ENCODE measurements around the gene CCDC122. TPM values are rescaled to one million over a fixed set of nuclear protein-coding genes. Genes with fewer than 3 reads are reported as not detected.

CCDC122 gene
- total RNA-seq, 2 experiments from 2014 or later, result 0.52 to 0.64 TPM

DNA sequence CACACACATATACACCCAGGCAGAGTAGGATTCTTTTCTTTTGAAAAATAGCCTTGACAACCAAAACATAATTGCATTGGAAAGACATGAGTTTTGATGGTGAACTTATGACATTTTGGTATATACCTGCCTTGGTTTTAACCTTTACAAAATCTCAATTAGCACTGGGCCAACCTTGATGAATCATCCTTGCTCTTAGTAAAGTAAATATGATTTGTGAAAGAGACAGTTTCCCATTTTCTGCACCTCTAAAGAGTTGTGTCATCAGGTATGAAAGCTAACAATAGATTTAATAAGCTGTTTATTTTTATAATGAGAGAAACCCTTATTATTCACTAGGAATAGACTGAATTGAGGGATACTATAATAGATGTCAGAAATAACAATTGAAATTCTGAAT is 77.0 kb downstream of the CCDC122 start:
- Histone ChIP-seq H3K4me1 (ENCODE audit: insufficient read depth, low read length) (no peaks in the 10 kb centered on the region), H3K27ac (ENCODE audit: low read depth in 1 of 2, low read length in 2 of 2) (no peak overlapping the region), H3K27me3 (ENCODE audit: control insufficient read depth in 1 of 2, insufficient read depth in 2 of 2, low read length in 2 of 2) (peaks cover 0 to 4% of the 10 kb centered on the region in 2 experiments), H3K9me3 (ENCODE audit: control insufficient read depth in 1 of 2, insufficient read depth in 1 of 2, low read length in 2 of 2) (no peaks in the 10 kb centered on the region), H3K36me3 (ENCODE audit: insufficient read depth, low read length) (no peaks in the 10 kb centered on the region), H3K4me3 (ENCODE audit: low read length) (no peak overlapping the region)
- Mint-ChIP-seq H3K4me3 (no peak overlapping the region), H3K27me3 (peaks cover 22% of the 10 kb centered on the region), H3K36me3 (ENCODE audit: low read depth) (no peaks in the 10 kb centered on the region), H3K27ac (no peak overlapping the region), H3K4me1 (ENCODE audit: low read depth) (no peaks in the 10 kb centered on the region), H3K9me3 (no peaks in the 10 kb centered on the region)
- ChIA-PET POLR2A (no interaction called here), CTCF (interaction anchor here (0.6 kb wide), 1 partner anchor 786 kb away, joined by 3 read pairs; no protein-coding TSS in a partner anchor)
- TF ChIP-seq, protein P1, sequence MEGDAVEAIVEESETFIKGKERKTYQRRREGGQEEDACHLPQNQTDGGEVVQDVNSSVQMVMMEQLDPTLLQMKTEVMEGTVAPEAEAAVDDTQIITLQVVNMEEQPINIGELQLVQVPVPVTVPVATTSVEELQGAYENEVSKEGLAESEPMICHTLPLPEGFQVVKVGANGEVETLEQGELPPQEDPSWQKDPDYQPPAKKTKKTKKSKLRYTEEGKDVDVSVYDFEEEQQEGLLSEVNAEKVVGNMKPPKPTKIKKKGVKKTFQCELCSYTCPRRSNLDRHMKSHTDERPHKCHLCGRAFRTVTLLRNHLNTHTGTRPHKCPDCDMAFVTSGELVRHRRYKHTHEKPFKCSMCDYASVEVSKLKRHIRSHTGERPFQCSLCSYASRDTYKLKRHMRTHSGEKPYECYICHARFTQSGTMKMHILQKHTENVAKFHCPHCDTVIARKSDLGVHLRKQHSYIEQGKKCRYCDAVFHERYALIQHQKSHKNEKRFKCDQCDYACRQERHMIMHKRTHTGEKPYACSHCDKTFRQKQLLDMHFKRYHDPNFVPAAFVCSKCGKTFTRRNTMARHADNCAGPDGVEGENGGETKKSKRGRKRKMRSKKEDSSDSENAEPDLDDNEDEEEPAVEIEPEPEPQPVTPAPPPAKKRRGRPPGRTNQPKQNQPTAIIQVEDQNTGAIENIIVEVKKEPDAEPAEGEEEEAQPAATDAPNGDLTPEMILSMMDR (IDR thresholded peaks at IDR 0.05), result no peak
- no peak for DNase-seq
- intact Hi-C loops (cut with DNase I, micrococcal nuclease), result loop anchor here in 1 of 2 experiments (2.0 to 10.0 kb wide), 2 partner anchors 716 to 1468 kb away; no protein-coding TSS in a partner anchor
- ATAC-seq (ENCODE audit: poor library complexity), result no peak

DNA sequence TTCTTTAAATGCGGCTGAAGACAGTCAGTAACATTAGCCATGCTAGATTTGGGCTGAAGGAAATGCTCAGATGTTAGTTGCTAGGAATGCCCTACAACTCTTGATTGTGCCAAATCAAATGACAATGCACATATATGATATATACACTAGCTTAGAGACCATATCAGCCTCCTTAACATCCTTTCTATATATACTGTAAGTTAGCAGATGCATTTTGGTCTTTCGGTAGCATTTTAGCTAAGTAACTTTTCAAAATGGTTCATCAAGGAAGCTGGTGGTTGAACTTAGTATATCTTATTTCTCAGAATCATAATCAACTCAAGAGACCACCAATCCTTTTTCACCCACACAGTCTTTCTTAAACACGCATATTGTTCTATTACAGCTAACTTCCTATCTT is 78.7 kb downstream of the CCDC122 start:
- intact Hi-C loops (cut with DNase I, micrococcal nuclease), result loop anchor here in 1 of 2 experiments (10.0 kb wide), 1 partner anchor 1466 kb away; no protein-coding TSS in a partner anchor
- peaks cover 23% of the 10 kb centered on the region for H3K27me3 Mint-ChIP-seq
- ATAC-seq (ENCODE audit: poor library complexity), result no peak
- no peak overlapping the region for H3K27ac Mint-ChIP-seq
- no peaks in the 10 kb centered on the region for H3K36me3 Mint-ChIP-seq (ENCODE audit: low read depth)
- POLR2A ChIA-PET, result no interaction called here
- no peaks in the 10 kb centered on the region for H3K4me1 ChIP-seq (ENCODE audit: insufficient read depth, low read length)
- no peaks in the 10 kb centered on the region for H3K9me3 ChIP-seq (ENCODE audit: control insufficient read depth in 1 of 2, insufficient read depth in 1 of 2, low read length in 2 of 2)
- CTCF ChIA-PET, result no interaction called here
- no peak overlapping the region for H3K4me3 ChIP-seq (ENCODE audit: low read length)
- DNase-seq, result no peak
- H3K4me1 Mint-ChIP-seq (ENCODE audit: low read depth), result peaks cover 7% of the 10 kb centered on the region
- no peaks in the 10 kb centered on the region for H3K27me3 ChIP-seq (ENCODE audit: control insufficient read depth in 1 of 2, insufficient read depth in 2 of 2, low read length in 2 of 2)
- H3K27ac ChIP-seq (ENCODE audit: low read depth in 1 of 2, low read length in 2 of 2), result no peak overlapping the region
- H3K4me3 Mint-ChIP-seq, result no peak overlapping the region
- no peaks in the 10 kb centered on the region for H3K9me3 Mint-ChIP-seq
- TF ChIP-seq, protein P1 (IDR thresholded peaks at IDR 0.05), result no peak
- H3K36me3 ChIP-seq (ENCODE audit: insufficient read depth, low read length), result no peaks in the 10 kb centered on the region

DNA sequence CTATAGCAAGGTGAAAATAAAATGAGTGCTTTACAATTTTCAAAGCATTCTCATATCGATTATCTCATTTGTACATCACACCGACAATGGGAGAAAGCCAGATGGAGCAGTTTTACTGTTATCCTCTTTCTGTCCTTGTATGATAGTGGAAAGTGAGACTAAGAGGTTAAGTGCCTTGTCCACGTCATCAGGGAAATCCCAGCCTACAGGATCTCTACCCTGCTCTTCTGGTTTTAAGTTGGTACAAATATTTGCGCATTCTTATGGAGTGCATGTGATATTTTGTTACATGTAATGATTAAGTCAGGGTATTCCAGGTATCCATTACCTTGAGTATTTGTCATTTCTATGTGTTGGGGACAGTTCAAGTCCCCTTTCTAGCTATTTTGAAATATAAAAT is 80.3 kb downstream of the CCDC122 start:
- DNase-seq (no peak), ATAC-seq (ENCODE audit: poor library complexity) (no peak)
- no peak overlapping the region for H3K27ac Mint-ChIP-seq
- CTCF ChIA-PET, result no interaction called here
- Histone ChIP-seq H3K27ac (ENCODE audit: low read depth in 1 of 2, low read length in 2 of 2) (no peak overlapping the region), H3K9me3 (ENCODE audit: control insufficient read depth in 1 of 2, insufficient read depth in 1 of 2, low read length in 2 of 2) (no peaks in the 10 kb centered on the region), H3K4me3 (ENCODE audit: low read length) (no peak overlapping the region), H3K36me3 (ENCODE audit: insufficient read depth, low read length) (no peaks in the 10 kb centered on the region), H3K27me3 (ENCODE audit: control insufficient read depth in 1 of 2, insufficient read depth in 2 of 2, low read length in 2 of 2) (no peaks in the 10 kb centered on the region), H3K4me1 (ENCODE audit: insufficient read depth, low read length) (no peaks in the 10 kb centered on the region)
- no peak overlapping the region for H3K4me3 Mint-ChIP-seq
- no peaks in the 10 kb centered on the region for H3K9me3 Mint-ChIP-seq
- no peaks in the 10 kb centered on the region for H3K36me3 Mint-ChIP-seq (ENCODE audit: low read depth)
- H3K4me1 Mint-ChIP-seq (ENCODE audit: low read depth), result peaks cover 7% of the 10 kb centered on the region
- POLR2A ChIA-PET, result no interaction called here
- TF ChIP-seq, protein P1 (IDR thresholded peaks at IDR 0.05), result no peak
- H3K27me3 Mint-ChIP-seq, result peaks cover 21% of the 10 kb centered on the region
- intact Hi-C loops (cut with DNase I, micrococcal nuclease), result no loop called here
